ENCODE measurements around the gene PRR12. TPM values are rescaled to one million over a fixed set of nuclear protein-coding genes. Genes with fewer than 3 reads are reported as not detected.

PRR12 gene
- total and polyA plus RNA-seq, 4 donors: 0.86 to 3.5 (median 2.8) TPM

- H3K4me1 ChIP-seq (ENCODE audit: control insufficient read depth in 4 of 4, insufficient read depth in 4 of 4, low read length in 3 of 4): peaks cover 2 to 24% (median 19%) of the 10 kb centered on the region in 4 donors
- TF ChIP-seq SP1 (IDR thresholded peaks at IDR 0.05) (no peak), ZBTB33 (IDR thresholded peaks at IDR 0.05) (no peak), TAF1 (conservative IDR thresholded peaks at IDR 0.05) (no peak), EGR1 (IDR thresholded peaks at IDR 0.05; ENCODE audit: low read depth in 2 of 2) (no peak), HNF4G (IDR thresholded peaks at IDR 0.05) (no peak), RAD21 (IDR thresholded peaks at IDR 0.05) (no peak), GABPA (IDR thresholded peaks at IDR 0.05 in 1 of 2, conservative IDR thresholded peaks at IDR 0.05 in 1 of 2) (no peak), CTCF (IDR thresholded peaks at IDR 0.05; ENCODE audit: low read depth, low read length, missing input control) (no peak)
- no peak overlapping the region for H3K27ac ChIP-seq (ENCODE audit: low read depth in 1 of 2, low read length in 2 of 2)
- H3K27me3 ChIP-seq (ENCODE audit: control insufficient read depth in 4 of 4, insufficient read depth in 4 of 4, low read length in 3 of 4): no peaks in the 10 kb centered on the region
- no peak overlapping the region for H3K4me3 ChIP-seq (ENCODE audit: low read depth in 1 of 3, low read length in 3 of 3)
- WGBS: 94% methylated on average over 15 of the region's 15 CpGs
- no peaks in the 10 kb centered on the region for H3K9me3 ChIP-seq (ENCODE audit: control insufficient read depth in 4 of 4, low read length in 3 of 4)
- H3K36me3 ChIP-seq (ENCODE audit: control insufficient read depth in 4 of 4, insufficient read depth in 3 of 4, low read depth in 1 of 4, low read length in 3 of 4): peaks cover 18 to 64% (median 24%) of the 10 kb centered on the region in 4 donors
- H3K9ac ChIP-seq (ENCODE audit: low read depth in 1 of 2, low read length in 2 of 2): no peak overlapping the region
- no peak for DNase-seq (ENCODE audit: low spot score)
Measured at GRCh38 chr19:49660338-49660961, 69.5 kb downstream of the PRR12 start.

- H3K27ac ChIP-seq (ENCODE audit: low read depth in 1 of 2, low read length in 2 of 2): no peak overlapping the region
- no peaks in the 10 kb centered on the region for H3K27me3 ChIP-seq (ENCODE audit: control insufficient read depth in 4 of 4, insufficient read depth in 4 of 4, low read length in 3 of 4)
- peaks cover 7 to 35% (median 27%) of the 10 kb centered on the region in 4 donors for H3K4me1 ChIP-seq (ENCODE audit: control insufficient read depth in 4 of 4, insufficient read depth in 4 of 4, low read length in 3 of 4)
- H3K9me3 ChIP-seq (ENCODE audit: control insufficient read depth in 4 of 4, low read length in 3 of 4): no peaks in the 10 kb centered on the region
- 96% methylated on average over 16 of the region's 16 CpGs for WGBS
- no peak overlapping the region for H3K4me3 ChIP-seq (ENCODE audit: low read depth in 1 of 3, low read length in 3 of 3)
- TF ChIP-seq GABPA (IDR thresholded peaks at IDR 0.05 in 1 of 2, conservative IDR thresholded peaks at IDR 0.05 in 1 of 2): no peak
- no peak for TF ChIP-seq CTCF (IDR thresholded peaks at IDR 0.05; ENCODE audit: low read depth, low read length, missing input control)
- TF ChIP-seq ATF3 (IDR thresholded peaks at IDR 0.05): no peak
- no peak for TF ChIP-seq RXRA (IDR thresholded peaks at IDR 0.05)
- TF ChIP-seq YY1 (IDR thresholded peaks at IDR 0.05): no peak
- no peak for TF ChIP-seq MAX (IDR thresholded peaks at IDR 0.05)
- no peak for TF ChIP-seq FOXA2 (IDR thresholded peaks at IDR 0.05)
- TF ChIP-seq NR2F2 (IDR thresholded peaks at IDR 0.05): no peak
- no peak for TF ChIP-seq TAF1 (conservative IDR thresholded peaks at IDR 0.05)
- TF ChIP-seq JUND (IDR thresholded peaks at IDR 0.05): no peak
- no peak for TF ChIP-seq REST (IDR thresholded peaks at IDR 0.05)
- H3K9ac ChIP-seq (ENCODE audit: low read depth in 1 of 2, low read length in 2 of 2): no peak overlapping the region
- H3K36me3 ChIP-seq (ENCODE audit: control insufficient read depth in 4 of 4, insufficient read depth in 3 of 4, low read depth in 1 of 4, low read length in 3 of 4): peaks cover 16 to 48% (median 18%) of the 10 kb centered on the region in 4 donors
- DNase-seq (ENCODE audit: low spot score): no peak
Measured at GRCh38 chr19:49662011-49662410, 71.0 kb downstream of the PRR12 start.

Data from liver (tissue), 9 donors.